GM12878 (cell line): ENCODE results near the gene TUBGCP2. TPM values are rescaled to one million over a fixed set of nuclear protein-coding genes. Genes with fewer than 3 reads are reported as not detected.

Experiments used
- ATAC-seq: fragments of 200-7000 bp; cut with Tn5 transposase; 3 replicates; pipeline ENCODE4 v1.9.1; 2020; ENCODE audit warnings: mild to moderate bottlenecking, moderate library complexity
- BruUV-seq: library from RNA; stranded (reverse); fragments of 400-500 nt; replicated peaks from 2 replicates; lab custom pipeline; 2021; lab: Mats Ljungman, UMichigan
- CTCF ChIA-PET: fragments of 300-600 bp; sonication (Branson Sonifier 250); formaldehyde crosslinking; extraction: SDS; loops from one replicate; lab custom pipeline; 2021; ENCODE audit warnings: inconsistent platforms; lab: Yijun Ruan, JAX
- POLR2A ChIA-PET: fragments of 350-600 bp; formaldehyde crosslinking; extraction: SDS; loops from one replicate; lab custom pipeline; 2021; ENCODE audit warnings: inconsistent platforms; lab: Charles Lee
- RAD21 ChIA-PET: fragments of 300-600 bp; sonication (Branson Sonifier 250); formaldehyde crosslinking; loops from one replicate; lab custom pipeline; 2023; ENCODE audit warnings: antibody characterized with exemption; ENCODE audit not compliant: unreplicated experiment; lab: Charles Lee
- SMC1A ChIA-PET: fragments of 300-600 bp; sonication (Branson Sonifier 250); formaldehyde crosslinking; loops from one replicate; lab custom pipeline; 2023; ENCODE audit not compliant: unreplicated experiment, uncharacterized antibody; lab: Charles Lee
- DNase-seq: peaks from one replicate; pipeline ENCODE4 v3.0.0-alpha.2; 2011; ENCODE audit warnings: low read depth, low spot score
- FAIRE-seq: peaks from 3 replicates; lab custom pipeline; 2011; peaks lifted over from hg19 to GRCh38; lab: Jason Lieb, UNC
- H2AFZ ChIP-seq: 2 replicates; pipeline ENCODE4 v1.6.0; 2011; ENCODE audit warnings: low read depth, low read length, control low read depth; ENCODE audit not compliant: control insufficient read depth
- H3K27ac ChIP-seq: 2 replicates; pipeline ENCODE4 v1.5.1; 2011; ENCODE audit warnings: control low read depth; ENCODE audit not compliant: control insufficient read depth, insufficient read depth
- H3K27me3 ChIP-seq, 2 experiments: replicated peaks in 1 of 2; 2 replicates each; pipeline versions ENCODE4 v1.6.0 to v1.6.1; 2011; ENCODE audit warnings: low read length in 1 of 2; ENCODE audit not compliant: control insufficient read depth in 2 of 2, insufficient read depth in 2 of 2
- H3K36me3 ChIP-seq, 2 experiments: 2 replicates each; pipeline ENCODE4 v1.5.1; 2011; ENCODE audit warnings: low read length in 1 of 2; ENCODE audit not compliant: control insufficient read depth in 2 of 2, insufficient read depth in 2 of 2
- H3K4me1 ChIP-seq: 2 replicates; pipeline ENCODE4 v1.6.1; 2011; ENCODE audit warnings: mild to moderate bottlenecking, low read length, moderate library complexity, mixed read lengths; ENCODE audit not compliant: control insufficient read depth, insufficient read depth
- H3K4me2 ChIP-seq: 2 replicates; pipeline ENCODE4 v1.6.0; 2011; ENCODE audit warnings: control low read depth; ENCODE audit not compliant: control insufficient read depth, insufficient read depth
- H3K4me3 ChIP-seq: fragments of 200-600 bp; sonication (generic); 2 replicates; pipeline ENCODE4 v1.5.1; 2016
- H3K79me2 ChIP-seq: 2 replicates; pipeline ENCODE4 v1.6.0; 2011; ENCODE audit warnings: low read length; ENCODE audit not compliant: control insufficient read depth, insufficient read depth
- H3K9ac ChIP-seq: 2 replicates; pipeline ENCODE4 v1.8.0; 2011; ENCODE audit warnings: low read length, control low read depth, mixed read lengths; ENCODE audit not compliant: control insufficient read depth, insufficient read depth
- H3K9me3 ChIP-seq: replicated peaks from 3 replicates; pipeline ENCODE4 v1.5.1; 2011; ENCODE audit warnings: mild to moderate bottlenecking, low read length; ENCODE audit not compliant: control insufficient read depth, insufficient read depth
- H4K20me1 ChIP-seq: 2 replicates; pipeline ENCODE4 v1.6.0; 2011; ENCODE audit not compliant: control insufficient read depth, insufficient read depth
- BACH1 ChIP-seq: fragments of 450-650 bp; IDR thresholded peaks from 2 replicates; pipeline ENCODE4 v1.6.1; 2017; ENCODE audit warnings: mild to moderate bottlenecking, borderline replicate concordance
- BCL3 ChIP-seq: IDR thresholded peaks from 2 replicates; pipeline ENCODE4 v1.6.1; 2011; ENCODE audit warnings: borderline replicate concordance, low read depth, mild to moderate bottlenecking, moderate library complexity, low read length; ENCODE audit not compliant: insufficient read depth, poor library complexity, severe bottlenecking
- ETV6 ChIP-seq, 2 experiments: fragments of 450-650 bp in 1 of 2; IDR thresholded peaks in 1 of 2; conservative IDR thresholded peaks in 1 of 2; 2 replicates each; pipeline ENCODE4 v1.6.1; 2014; ENCODE audit warnings: antibody characterized with exemption in 1 of 2, borderline replicate concordance in 1 of 2, low read depth in 1 of 2, mild to moderate bottlenecking in 1 of 2, moderate library complexity in 1 of 2
- GATAD2B ChIP-seq: fragments of 450-650 bp; conservative IDR thresholded peaks from 2 replicates; pipeline ENCODE4 v1.6.1; 2017; ENCODE audit warnings: low read depth, mild to moderate bottlenecking, moderate library complexity
- HDAC6 ChIP-seq: fragments of 200-600 bp; sonication (generic); IDR thresholded peaks from one replicate; pipeline ENCODE4 v1.8.0; 2017; ENCODE audit warnings: antibody characterized with exemption; ENCODE audit not compliant: unreplicated experiment
- KDM1A ChIP-seq: fragments of 200-600 bp; sonication (generic); IDR thresholded peaks from 2 replicates; pipeline ENCODE4 v1.6.1; 2016; ENCODE audit warnings: borderline replicate concordance
- MEF2B ChIP-seq: fragments of 450-650 bp; IDR thresholded peaks from 2 replicates; pipeline ENCODE4 v1.6.1; 2018; ENCODE audit warnings: mild to moderate bottlenecking, moderate library complexity; ENCODE audit not compliant: partially characterized antibody, poor library complexity, severe bottlenecking
- NR2F1 ChIP-seq: fragments of 450-650 bp; conservative IDR thresholded peaks from 2 replicates; pipeline ENCODE4 v1.6.1; 2017; ENCODE audit warnings: mild to moderate bottlenecking
- PAX5 ChIP-seq: IDR thresholded peaks from 2 replicates; pipeline ENCODE4 v1.6.1; 2011; ENCODE audit warnings: low read depth, low read length, borderline replicate concordance
- POLR2A ChIP-seq: IDR thresholded peaks from 2 replicates; pipeline ENCODE4 v1.6.1; 2011; ENCODE audit warnings: low read depth, mild to moderate bottlenecking, low read length
- POLR2AphosphoS2 ChIP-seq: IDR thresholded peaks from 2 replicates; pipeline ENCODE4 v1.6.1; 2011; ENCODE audit warnings: low read depth, mild to moderate bottlenecking, low read length, improper control_type of control experiment, moderate library complexity
- RAD21 ChIP-seq: IDR thresholded peaks from 2 replicates; pipeline ENCODE4 v1.6.1; 2011; ENCODE audit warnings: mild to moderate bottlenecking, low read depth, low read length, moderate library complexity; ENCODE audit not compliant: insufficient read depth
- RB1 ChIP-seq: fragments of 450-650 bp; formaldehyde crosslinking; IDR thresholded peaks from 2 replicates; pipeline ENCODE4 v1.6.1; 2017; ENCODE audit warnings: mild to moderate bottlenecking, borderline replicate concordance
- SIN3A ChIP-seq: IDR thresholded peaks from 2 replicates; pipeline ENCODE4 v1.6.1; 2012; ENCODE audit warnings: low read depth, low read length, improper control_type of control experiment
- SP1 ChIP-seq: IDR thresholded peaks from one replicate; pipeline ENCODE4 v1.6.1; 2011; ENCODE audit warnings: low read depth, low read length
- SRF ChIP-seq, 2 experiments: IDR thresholded peaks; 2 replicates each; pipeline ENCODE4 v1.6.1; 2011; ENCODE audit warnings: low read depth in 2 of 2, low read length in 2 of 2, mild to moderate bottlenecking in 1 of 2, moderate library complexity in 1 of 2
- USF2 ChIP-seq: IDR thresholded peaks from 2 replicates; pipeline ENCODE4 v1.6.1; 2011; ENCODE audit warnings: low read depth, low read length, improper control_type of control experiment, borderline replicate concordance
- YY1 ChIP-seq: IDR thresholded peaks from 2 replicates; pipeline ENCODE4 v1.6.1; 2011; ENCODE audit warnings: low read depth, mild to moderate bottlenecking, low read length
- ZNF217 ChIP-seq: fragments of 450-650 bp; IDR thresholded peaks from 2 replicates; pipeline ENCODE4 v1.6.1; 2017; ENCODE audit warnings: antibody characterized with exemption, mild to moderate bottlenecking
- ZZZ3 ChIP-seq: IDR thresholded peaks from 2 replicates; pipeline ENCODE4 v1.6.1; 2011; ENCODE audit warnings: low read depth; ENCODE audit not compliant: control insufficient read depth, insufficient read length
- WGBS: methylation state at CpG from one replicate; pipeline ENCODE4 v1.1.6; 2016; ENCODE audit warnings: low lambda C conversion rate; ENCODE audit not compliant: insufficient replicate concordance, insufficient coverage; ENCODE audit errors: missing lambda C conversion rate; 5-methylcytosine and 5-hydroxymethylcytosine counted together
- in situ Hi-C: fragments of 300-500 bp; cut with MboI; formaldehyde crosslinking; loops from 9 replicates; pipeline ENCODE4 v1.14.3; 2018; ENCODE audit warnings: mixed read lengths
- intact Hi-C: fragments of 100-400 bp; cut with micrococcal nuclease; formaldehyde crosslinking; loops from one replicate; pipeline ENCODE4 v1.14.2; 2022; ENCODE audit not compliant: unreplicated experiment
- polyA plus RNA-seq, 11 experiments: library from polyadenylated mRNA; depleted of rRNA in 4 of 11; unstranded in 6 of 11; stranded (reverse) in 5 of 11; fragments of >200 nt; fragmentation: Nextera tagmentation in 4 of 11; fragmentation: Illumina TruSeq in 1 of 11; extraction: Ambion mirVana in 4 of 11; extraction: Trizol in 1 of 11; gene quantifications; 1 replicate in 1 of 11; 2 replicates in 10 of 11; pipeline versions ENCODE4 v1.2.1 to v1.2.3, GENCODE V29; 2011 to 2016; ENCODE audit warnings: inconsistent platforms in 2 of 11, missing spikeins in 2 of 11, low read depth in 1 of 11
- total RNA-seq, 4 experiments: library from RNA; depleted of rRNA in 3 of 4; stranded (reverse); fragments of >200 nt in 3 of 4; fragmentation: Illumina TruSeq in 1 of 4; extraction: Trizol in 1 of 4; gene quantifications; 2 replicates each; pipeline versions ENCODE4 v1.2.1 to v1.2.3, GENCODE V29; 2013 to 2021

TUBGCP2 gene
- total and polyA plus RNA-seq, 10 of the 15 experiments (the other 5 are each of a cell fraction or from before 2014, with no cell fraction given), result 4.8 to 47.1 (median 34.7) TPM

DNA sequence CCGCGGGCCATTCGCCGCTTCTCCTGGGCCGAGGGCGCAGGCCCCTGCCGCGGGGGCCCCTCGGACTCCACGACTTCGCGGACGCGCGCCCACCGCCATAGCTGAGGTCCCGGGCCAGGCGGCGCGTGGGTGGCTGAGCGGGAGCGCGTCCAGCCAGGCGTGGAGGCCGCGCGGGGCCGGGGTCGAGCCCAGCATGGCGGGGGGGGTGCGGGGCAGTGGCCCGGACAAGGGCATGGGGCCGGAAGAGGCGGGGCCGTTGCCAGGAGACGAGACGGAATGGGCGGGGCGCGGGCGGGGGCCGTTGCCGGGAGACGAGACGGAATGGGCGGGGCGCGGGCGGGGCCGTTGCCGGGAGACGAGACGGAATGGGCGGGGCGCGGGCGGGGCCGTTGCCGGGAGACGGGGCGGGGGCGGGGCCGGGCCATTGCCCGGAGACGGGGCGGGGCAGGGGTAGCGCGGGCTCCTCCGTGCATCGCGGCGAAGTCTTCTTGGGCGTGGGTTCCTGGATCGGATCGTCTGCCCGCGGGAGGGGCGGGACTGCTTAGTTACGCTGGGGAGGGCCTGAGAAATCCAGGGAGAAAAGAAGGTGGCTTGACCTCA is 46.8 kb downstream of the TUBGCP2 start:
- POLR2A ChIA-PET, result interaction anchor here (0.6 to 1.4 kb wide), 3 partner anchors 15 to 129 kb away, joined by 3 to 4 read pairs (median 4); partner anchors contain the start of gene ADAM8
- DNase-seq (no peak), ATAC-seq (peak; percentile 80), FAIRE-seq (no peak)
- peak overlapping the region; percentile 34; the same call in 1 of the 2 replicates for H3K9ac ChIP-seq
- H3K4me2 ChIP-seq, result no peak overlapping the region
- H3K27ac ChIP-seq, result peak overlapping the region; percentile 55
- no peaks in the 10 kb centered on the region for H3K27me3 ChIP-seq
- peak overlapping the region; percentile 83 for H3K4me3 ChIP-seq
- peak overlapping the region; percentile 55 for H2AFZ ChIP-seq
- no peaks in the 10 kb centered on the region for H3K79me2 ChIP-seq
- SMC1A ChIA-PET, result interaction anchor here (0.6 to 1.4 kb wide), 3 partner anchors 13 to 46 kb away, joined by 3 to 7 read pairs (median 5); no protein-coding TSS in a partner anchor
- TF ChIP-seq USF2, result no peak
- TF ChIP-seq MEF2B, result no peak
- 0 out of 2 replicates have a peak, but pooled peaks have one; percentile 1 for TF ChIP-seq RB1
- peak; percentile 37; the same call in 1 of the 2 replicates for TF ChIP-seq POLR2AphosphoS2
- TF ChIP-seq PAX5, result peak; percentile 46; the same call in 1 of the 2 replicates
- TF ChIP-seq ETV6 (conservative IDR thresholded peaks at IDR 0.05 in 1 of 2, IDR thresholded peaks at IDR 0.05 in 1 of 2; ENCODE audit: borderline replicate concordance in 1 of 2, low read depth in 1 of 2), result no peak
- TF ChIP-seq YY1, result peak; percentile 76
- no peak for TF ChIP-seq HDAC6
- peak in 1 of 2 experiments; percentile 47; a peak in 2 of 4 replicates for TF ChIP-seq SRF (IDR thresholded peaks at IDR 0.05; ENCODE audit: low read depth in 2 of 2, low read length in 2 of 2)
- peak; percentile 50; the same call in 1 of the 2 replicates for TF ChIP-seq POLR2A
- no peak for TF ChIP-seq RAD21
- no peak for TF ChIP-seq KDM1A
- 0 out of 2 replicates have a peak, but pooled peaks have one; percentile 68 for TF ChIP-seq GATAD2B
- TF ChIP-seq BCL3, result peak; percentile 5
- peak; percentile 79 for TF ChIP-seq NR2F1
- no peak for TF ChIP-seq SIN3A
- TF ChIP-seq ZNF217, result no peak
- peak; percentile 40; the same call in 1 of the 2 replicates for TF ChIP-seq BACH1
- peak; percentile 3 for TF ChIP-seq SP1
- TF ChIP-seq ZZZ3, result no peak
- peaks cover 1 to 4% of the 10 kb centered on the region in 2 experiments; a peak in 2 of 4 replicates for H3K36me3 ChIP-seq
- in situ Hi-C loops (no loop called here), intact Hi-C loops (no loop called here)
- H3K9me3 ChIP-seq, result no peaks in the 10 kb centered on the region
- CTCF ChIA-PET, result interaction anchor here (1.0 to 1.2 kb wide), 3 partner anchors 14 to 17 kb away, joined by 3 to 5 read pairs (median 3); no protein-coding TSS in a partner anchor
- under 1% methylated on average over 35 of the region's 79 CpGs for WGBS
- no peaks in the 10 kb centered on the region for H4K20me1 ChIP-seq
- RAD21 ChIA-PET, result interaction anchor here (0.6 to 1.8 kb wide), 2 partner anchors 13 to 43 kb away, joined by 3 to 9 read pairs; no protein-coding TSS in a partner anchor
- peaks cover 30% of the 10 kb centered on the region for H3K4me1 ChIP-seq
- no TSS peak for BruUV-seq
